GM13977 (cell line): ENCODE data around the gene MICALL2.

Experiments
- DNase-seq: peaks from one replicate; pipeline ENCODE4 v3.0.0; 2012; ENCODE audit warnings: low spot score
- CTCF ChIP-seq: IDR thresholded peaks from 2 replicates; pipeline ENCODE4 v1.5.1; 2012; ENCODE audit warnings: mild to moderate bottlenecking, control low read depth; ENCODE audit not compliant: insufficient read depth; ENCODE audit errors: extremely low read depth, missing control alignments
- in situ Hi-C: fragments of 300-500 bp; cut with MboI; formaldehyde crosslinking; loops from one replicate; pipeline ENCODE4 v1.12.0; 2022; ENCODE audit warnings: low sequenced_read_pairs, low pct_unique_long_range_greater_than_20kb, mixed read lengths, inconsistent platforms; ENCODE audit not compliant: unreplicated experiment

The MICALL2 gene

GRCh38 chr7:1441615-1442354 lies 17.5 kb downstream of the MICALL2 start:
- no peak for DNase-seq
- TF ChIP-seq CTCF = no peak
- in situ Hi-C loops = no loop called here

- no peak for DNase-seq
- in situ Hi-C loops = no loop called here
- no peak for TF ChIP-seq CTCF
Measured at GRCh38 chr7:1440620-1441019, 18.6 kb downstream of the MICALL2 start.

GRCh38 chr7:1439373-1440363 lies 19.6 kb downstream of the MICALL2 start:
- TF ChIP-seq CTCF = no peak
- in situ Hi-C loops = no loop called here
- no peak for DNase-seq

GRCh38 chr7:1438821-1439220 lies 20.4 kb downstream of the MICALL2 start:
- no peak for TF ChIP-seq CTCF
- in situ Hi-C loops = no loop called here

GRCh38 chr7:1438208-1438607 lies 21.1 kb downstream of the MICALL2 start:
- in situ Hi-C loops = no loop called here
- DNase-seq = no peak
- TF ChIP-seq CTCF = no peak

More at GRCh38 chr7:1438821-1439220, 20.4 kb downstream of the MICALL2 start:
- DNase-seq = no peak

GRCh38 chr7:1437155-1437880 lies 22.0 kb downstream of the MICALL2 start:
- DNase-seq = no peak
- no peak for TF ChIP-seq CTCF
- in situ Hi-C loops = no loop called here
